ENCODE results near the gene CALD1.

Gene CALD1

GRCh38 chr7:134933460-134934068 lies 154.1 kb downstream of the CALD1 start:
- no peak overlapping the region for H2BK12ac ChIP-seq (ENCODE audit: low read length)
- no peak overlapping the region for H3K4me2 ChIP-seq (ENCODE audit: insufficient read depth, low read length, poor library complexity, severe bottlenecking)
- no peak overlapping the region for H2BK15ac ChIP-seq (ENCODE audit: low read length)
- no peak for DNase-seq (ENCODE audit: low spot score)
- H3K79me1 ChIP-seq (ENCODE audit: low read depth, low read length): no peaks in the 10 kb centered on the region
- no peak overlapping the region for H3K23ac ChIP-seq (ENCODE audit: low read depth, low read length, poor library complexity)
- H4K91ac ChIP-seq (ENCODE audit: low read depth, low read length, poor library complexity): no peak overlapping the region
- no CpG with 5 or more reads among the region's 3 CpGs for WGBS, 2 donors (ENCODE audit: extremely low coverage in 2 of 2, insufficient read length in 2 of 2, insufficient replicate concordance in 1 of 2)
- no peak overlapping the region for H3K4ac ChIP-seq (ENCODE audit: low read length)
- no peak overlapping the region for H3K4me3 ChIP-seq (ENCODE audit: low read length in 2 of 2)
- H2AFZ ChIP-seq (ENCODE audit: low read length): no peak overlapping the region
- no peak overlapping the region for H2BK5ac ChIP-seq (ENCODE audit: low read length)
- H3K9me3 ChIP-seq (replicated peaks in 1 of 2; ENCODE audit: control insufficient read depth in 2 of 2, insufficient read depth in 1 of 2, low read depth in 1 of 2, low read length in 2 of 2): peaks cover 4% of the 10 kb centered on the region in 2 donors
- no peak overlapping the region for H3K14ac ChIP-seq (ENCODE audit: low read length)
- H2BK120ac ChIP-seq (ENCODE audit: low read depth, low read length): no peak overlapping the region
- H3K36me3 ChIP-seq (replicated peaks in 1 of 2; ENCODE audit: control insufficient read depth in 2 of 2, insufficient read depth in 2 of 2, low read length in 2 of 2): peaks cover 13 to 84% of the 10 kb centered on the region in 2 donors
- no peak overlapping the region for H3K18ac ChIP-seq (ENCODE audit: low read length)
- H4K8ac ChIP-seq (ENCODE audit: low read depth, low read length): no peak overlapping the region
- no peak overlapping the region for H2AK5ac ChIP-seq (ENCODE audit: low read depth, low read length)
- H3K27ac ChIP-seq (replicated peaks; ENCODE audit: low read length): no peak overlapping the region
- H3K4me1 ChIP-seq (ENCODE audit: control insufficient read depth in 2 of 2, insufficient read depth in 1 of 2, low read depth in 1 of 2, low read length in 2 of 2): peaks cover 10 to 14% of the 10 kb centered on the region in 2 donors
- H3K9ac ChIP-seq (ENCODE audit: low read depth, low read length, poor library complexity): no peak overlapping the region
- no peaks in the 10 kb centered on the region for H3K27me3 ChIP-seq (ENCODE audit: control insufficient read depth in 3 of 3, insufficient read depth in 3 of 3, low read depth in 1 of 3, low read length in 3 of 3)

DNA sequence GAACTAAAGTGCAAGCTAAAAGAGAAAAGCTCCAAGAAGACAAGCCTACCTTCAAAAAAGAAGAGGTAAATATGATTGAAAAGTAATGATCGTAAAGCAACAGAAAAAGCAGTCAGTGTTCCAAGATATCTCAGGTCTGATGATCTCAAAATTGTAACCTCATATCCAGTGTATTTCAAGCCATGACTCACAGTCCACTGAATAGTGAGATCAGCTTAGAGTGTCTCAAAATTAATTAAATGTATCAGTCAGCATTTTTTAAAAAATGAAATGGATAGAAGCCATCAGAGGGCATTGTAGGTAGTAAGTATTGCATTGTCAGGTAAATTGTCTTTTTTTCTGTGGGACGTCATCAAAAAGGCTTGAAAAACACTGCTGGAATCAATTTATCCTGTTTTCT lies 156.3 kb downstream of the CALD1 start:
- Histone ChIP-seq H3K4me3 (ENCODE audit: low read length in 2 of 2) (no peak overlapping the region), H3K9ac (ENCODE audit: low read depth, low read length, poor library complexity) (no peak overlapping the region), H3K27ac (replicated peaks; ENCODE audit: low read length) (no peak overlapping the region), H2BK15ac (ENCODE audit: low read length) (no peak overlapping the region), H2BK5ac (ENCODE audit: low read length) (no peak overlapping the region), H3K14ac (ENCODE audit: low read length) (no peak overlapping the region), H3K18ac (ENCODE audit: low read length) (no peak overlapping the region), H3K27me3 (ENCODE audit: control insufficient read depth in 3 of 3, insufficient read depth in 3 of 3, low read depth in 1 of 3, low read length in 3 of 3) (no peaks in the 10 kb centered on the region), H3K4me2 (ENCODE audit: insufficient read depth, low read length, poor library complexity, severe bottlenecking) (no peak overlapping the region), H4K8ac (ENCODE audit: low read depth, low read length) (no peak overlapping the region), H2AFZ (ENCODE audit: low read length) (no peak overlapping the region), H2BK12ac (ENCODE audit: low read length) (no peak overlapping the region), H3K4me1 (ENCODE audit: control insufficient read depth in 2 of 2, insufficient read depth in 1 of 2, low read depth in 1 of 2, low read length in 2 of 2) (peaks cover 10 to 14% of the 10 kb centered on the region in 2 donors), H3K23ac (ENCODE audit: low read depth, low read length, poor library complexity) (no peak overlapping the region), H4K91ac (ENCODE audit: low read depth, low read length, poor library complexity) (no peak overlapping the region), H2BK120ac (ENCODE audit: low read depth, low read length) (no peak overlapping the region), H3K79me1 (ENCODE audit: low read depth, low read length) (no peaks in the 10 kb centered on the region), H3K36me3 (replicated peaks in 1 of 2; ENCODE audit: control insufficient read depth in 2 of 2, insufficient read depth in 2 of 2, low read length in 2 of 2) (peaks cover 9 to 78% of the 10 kb centered on the region in 2 donors), H2AK5ac (ENCODE audit: low read depth, low read length) (no peak overlapping the region), H3K9me3 (replicated peaks in 1 of 2; ENCODE audit: control insufficient read depth in 2 of 2, insufficient read depth in 1 of 2, low read depth in 1 of 2, low read length in 2 of 2) (peaks cover 4% of the 10 kb centered on the region in 2 donors), H3K4ac (ENCODE audit: low read length) (no peak overlapping the region)
- no CpG with 5 or more reads among the region's 2 CpGs for WGBS, 2 donors (ENCODE audit: extremely low coverage in 2 of 2, insufficient read length in 2 of 2, insufficient replicate concordance in 1 of 2)
- DNase-seq (ENCODE audit: low spot score): no peak

DNA sequence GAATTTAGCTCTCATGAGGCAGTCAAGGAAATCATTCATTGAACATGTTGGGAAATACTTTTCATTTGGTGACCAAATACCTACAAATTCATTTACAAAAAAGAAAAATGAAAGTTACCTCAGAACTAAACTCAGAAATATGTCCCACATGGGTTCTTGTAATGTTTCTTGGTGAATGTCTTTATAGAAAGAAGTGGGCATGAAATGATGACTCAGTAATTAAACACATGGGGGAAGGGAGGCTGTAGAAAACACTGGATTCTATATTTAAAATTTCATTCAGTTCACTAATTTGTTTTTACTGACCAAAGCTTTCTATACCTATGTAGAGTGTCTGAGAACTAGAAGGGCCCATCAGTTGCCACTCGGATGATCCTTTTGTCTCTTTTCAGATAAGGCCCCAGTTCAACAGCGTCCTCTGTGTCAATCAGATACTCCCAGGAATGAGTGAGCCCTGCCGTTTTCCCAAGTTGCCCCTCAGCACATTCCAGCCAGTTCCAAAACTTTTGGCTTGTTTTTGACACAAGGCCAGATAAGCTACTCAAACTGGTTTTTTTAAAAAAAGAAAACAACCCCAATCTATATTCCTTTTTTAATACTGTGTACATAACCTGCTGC lies 157.6 kb downstream of the CALD1 start:
- Histone ChIP-seq H2AK5ac (ENCODE audit: low read depth, low read length) (no peak overlapping the region), H3K79me1 (ENCODE audit: low read depth, low read length) (no peaks in the 10 kb centered on the region), H2BK12ac (ENCODE audit: low read length) (no peak overlapping the region), H3K4me2 (ENCODE audit: insufficient read depth, low read length, poor library complexity, severe bottlenecking) (no peak overlapping the region), H2BK120ac (ENCODE audit: low read depth, low read length) (no peak overlapping the region), H3K36me3 (replicated peaks in 1 of 2; ENCODE audit: control insufficient read depth in 2 of 2, insufficient read depth in 2 of 2, low read length in 2 of 2) (peaks cover 7 to 79% of the 10 kb centered on the region in 2 donors), H3K4ac (ENCODE audit: low read length) (no peak overlapping the region), H2BK15ac (ENCODE audit: low read length) (no peak overlapping the region), H2AFZ (ENCODE audit: low read length) (no peak overlapping the region), H3K4me1 (ENCODE audit: control insufficient read depth in 2 of 2, insufficient read depth in 1 of 2, low read depth in 1 of 2, low read length in 2 of 2) (peaks cover 12 to 14% of the 10 kb centered on the region in 2 donors), H4K91ac (ENCODE audit: low read depth, low read length, poor library complexity) (no peak overlapping the region), H3K14ac (ENCODE audit: low read length) (no peak overlapping the region), H3K27me3 (ENCODE audit: control insufficient read depth in 3 of 3, insufficient read depth in 3 of 3, low read depth in 1 of 3, low read length in 3 of 3) (no peaks in the 10 kb centered on the region), H3K9ac (ENCODE audit: low read depth, low read length, poor library complexity) (no peak overlapping the region), H2BK5ac (ENCODE audit: low read length) (no peak overlapping the region), H3K9me3 (replicated peaks in 1 of 2; ENCODE audit: control insufficient read depth in 2 of 2, insufficient read depth in 1 of 2, low read depth in 1 of 2, low read length in 2 of 2) (peaks cover 0 to 2% of the 10 kb centered on the region in 2 donors), H3K27ac (replicated peaks; ENCODE audit: low read length) (no peak overlapping the region), H3K23ac (ENCODE audit: low read depth, low read length, poor library complexity) (no peak overlapping the region), H3K4me3 (ENCODE audit: low read length in 2 of 2) (no peak overlapping the region), H4K8ac (ENCODE audit: low read depth, low read length) (no peak overlapping the region), H3K18ac (ENCODE audit: low read length) (no peak overlapping the region)
- peak; percentile 46 for DNase-seq (ENCODE audit: low spot score)
- no CpG with 5 or more reads among the region's 3 CpGs for WGBS, 2 donors (ENCODE audit: extremely low coverage in 2 of 2, insufficient read length in 2 of 2, insufficient replicate concordance in 1 of 2)

GRCh38 chr7:134938141-134938540 lies 158.7 kb downstream of the CALD1 start:
- WGBS, 2 donors (ENCODE audit: extremely low coverage in 2 of 2, insufficient read length in 2 of 2, insufficient replicate concordance in 1 of 2): no CpG with 5 or more reads among the region's 4 CpGs

More at GRCh38 chr7:134938141-134938540, 158.7 kb downstream of the CALD1 start:
- Histone ChIP-seq H2BK12ac (ENCODE audit: low read length) (no peak overlapping the region), H4K8ac (ENCODE audit: low read depth, low read length) (no peak overlapping the region), H3K79me1 (ENCODE audit: low read depth, low read length) (no peaks in the 10 kb centered on the region), H3K9me3 (replicated peaks in 1 of 2; ENCODE audit: control insufficient read depth in 2 of 2, insufficient read depth in 1 of 2, low read depth in 1 of 2, low read length in 2 of 2) (no peaks in the 10 kb centered on the region), H3K9ac (ENCODE audit: low read depth, low read length, poor library complexity) (no peak overlapping the region), H2AFZ (ENCODE audit: low read length) (no peak overlapping the region), H3K27me3 (ENCODE audit: control insufficient read depth in 3 of 3, insufficient read depth in 3 of 3, low read depth in 1 of 3, low read length in 3 of 3) (no peaks in the 10 kb centered on the region), H3K27ac (replicated peaks; ENCODE audit: low read length) (no peak overlapping the region), H3K23ac (ENCODE audit: low read depth, low read length, poor library complexity) (no peak overlapping the region), H2BK15ac (ENCODE audit: low read length) (no peak overlapping the region), H3K4me1 (ENCODE audit: control insufficient read depth in 2 of 2, insufficient read depth in 1 of 2, low read depth in 1 of 2, low read length in 2 of 2) (peaks cover 11 to 14% of the 10 kb centered on the region in 2 donors), H3K4me3 (ENCODE audit: low read length in 2 of 2) (no peak overlapping the region), H3K36me3 (replicated peaks in 1 of 2; ENCODE audit: control insufficient read depth in 2 of 2, insufficient read depth in 2 of 2, low read length in 2 of 2) (peaks cover 1 to 76% of the 10 kb centered on the region in 2 donors), H4K91ac (ENCODE audit: low read depth, low read length, poor library complexity) (no peak overlapping the region), H3K4ac (ENCODE audit: low read length) (no peak overlapping the region), H2BK120ac (ENCODE audit: low read depth, low read length) (no peak overlapping the region), H3K18ac (ENCODE audit: low read length) (no peak overlapping the region), H2BK5ac (ENCODE audit: low read length) (no peak overlapping the region), H3K14ac (ENCODE audit: low read length) (no peak overlapping the region), H2AK5ac (ENCODE audit: low read depth, low read length) (no peak overlapping the region), H3K4me2 (ENCODE audit: insufficient read depth, low read length, poor library complexity, severe bottlenecking) (no peak overlapping the region)
- DNase-seq (ENCODE audit: low spot score): no peak

Data from neuronal stem cell (in vitro differentiated cells).